Esophagus muscularis mucosa (tissue), 4 donors: Measurements from ENCODE around the gene SDK1.

Experiments
- CTCF ChIP-seq, 3 experiments: fragments of 200-600 bp in 2 of 3; fragments of 450-650 bp in 1 of 3; sonication (generic) in 2 of 3; IDR thresholded peaks; one replicate each; pipeline ENCODE4 v1.5.1; 2017 to 2019; ENCODE audit warnings: antibody characterized with exemption in 3 of 3, mild to moderate bottlenecking in 2 of 3, moderate library complexity in 1 of 3
- EP300 ChIP-seq: sonication (generic); formaldehyde crosslinking; IDR thresholded peaks from one replicate; pipeline ENCODE4 v1.6.1; 2017; ENCODE audit warnings: antibody characterized with exemption
- POLR2A ChIP-seq: fragments of 450-650 bp; IDR thresholded peaks from one replicate; pipeline ENCODE4 v1.6.1; 2017; ENCODE audit warnings: antibody characterized with exemption, moderate library complexity, mild to moderate bottlenecking, low read depth
- POLR2AphosphoS5 ChIP-seq, 2 donors: sonication (generic); formaldehyde crosslinking; IDR thresholded peaks; one replicate each; pipeline ENCODE4 v1.6.1; 2017; ENCODE audit warnings: antibody characterized with exemption in 2 of 2

DNA sequence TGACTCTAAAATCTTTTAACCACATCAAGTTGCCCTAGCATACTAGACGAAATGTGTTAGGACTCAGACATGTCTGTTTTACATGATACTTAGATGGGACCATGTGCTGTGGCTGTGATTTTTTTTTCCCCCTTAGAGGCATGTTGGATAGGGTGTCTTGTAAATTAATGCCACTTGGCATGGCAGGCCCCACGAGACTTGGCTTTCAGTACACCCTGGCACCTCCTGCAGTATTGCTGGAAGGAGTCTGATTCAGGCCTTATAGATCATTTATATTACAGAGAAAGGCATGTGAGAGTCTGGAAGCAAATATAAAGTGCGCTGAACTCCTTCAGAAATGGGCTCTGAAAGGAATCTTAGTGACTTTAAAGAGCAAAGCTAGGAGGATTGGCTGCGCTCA, 494.1 kb downstream of the SDK1 start:
- TF ChIP-seq CTCF (IDR thresholded peaks at IDR 0.05): no peak
- TF ChIP-seq POLR2AphosphoS5 (IDR thresholded peaks at IDR 0.05): no peak
- no peak for TF ChIP-seq POLR2A
- no peak for TF ChIP-seq EP300
